ENCODE measurements around the gene PDE6A.

DNA sequence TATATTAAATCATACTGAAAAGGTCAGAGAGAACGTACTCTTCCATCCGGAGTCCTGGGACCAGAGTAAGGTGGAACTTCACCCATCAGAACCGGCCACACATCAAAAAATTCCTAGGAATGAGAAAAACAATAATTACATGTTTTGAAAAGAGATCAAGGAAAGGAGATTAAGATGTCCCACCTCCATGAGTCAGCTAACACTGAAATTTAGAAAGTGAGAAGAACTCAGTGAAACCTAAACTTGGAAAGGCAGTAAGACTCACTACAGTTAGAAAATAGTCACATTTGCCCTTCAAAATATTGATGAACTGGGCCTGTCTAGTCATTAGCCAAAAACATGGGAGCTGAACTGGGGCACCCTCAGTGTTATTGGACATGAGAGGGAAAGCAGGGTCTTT, 23.0 kb downstream of the PDE6A start:
- no peak for TF ChIP-seq POLR2A (IDR thresholded peaks at IDR 0.05; ENCODE audit: low read depth)
- TF ChIP-seq, protein P1, sequence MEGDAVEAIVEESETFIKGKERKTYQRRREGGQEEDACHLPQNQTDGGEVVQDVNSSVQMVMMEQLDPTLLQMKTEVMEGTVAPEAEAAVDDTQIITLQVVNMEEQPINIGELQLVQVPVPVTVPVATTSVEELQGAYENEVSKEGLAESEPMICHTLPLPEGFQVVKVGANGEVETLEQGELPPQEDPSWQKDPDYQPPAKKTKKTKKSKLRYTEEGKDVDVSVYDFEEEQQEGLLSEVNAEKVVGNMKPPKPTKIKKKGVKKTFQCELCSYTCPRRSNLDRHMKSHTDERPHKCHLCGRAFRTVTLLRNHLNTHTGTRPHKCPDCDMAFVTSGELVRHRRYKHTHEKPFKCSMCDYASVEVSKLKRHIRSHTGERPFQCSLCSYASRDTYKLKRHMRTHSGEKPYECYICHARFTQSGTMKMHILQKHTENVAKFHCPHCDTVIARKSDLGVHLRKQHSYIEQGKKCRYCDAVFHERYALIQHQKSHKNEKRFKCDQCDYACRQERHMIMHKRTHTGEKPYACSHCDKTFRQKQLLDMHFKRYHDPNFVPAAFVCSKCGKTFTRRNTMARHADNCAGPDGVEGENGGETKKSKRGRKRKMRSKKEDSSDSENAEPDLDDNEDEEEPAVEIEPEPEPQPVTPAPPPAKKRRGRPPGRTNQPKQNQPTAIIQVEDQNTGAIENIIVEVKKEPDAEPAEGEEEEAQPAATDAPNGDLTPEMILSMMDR (IDR thresholded peaks at IDR 0.05) = no peak
- no peak for TF ChIP-seq POLR2AphosphoS5 (IDR thresholded peaks at IDR 0.05)
